ENCODE results near the gene KRT7.

KRT7 gene

GRCh38 chr12:52232674-52233461 lies at the start of gene KRT7:
Gene KRT7, plus strand, starts transcription at chr12:52233243. Its CDS starts 54 bp downstream, at chr12:52233297.
- no peak within 1 kb of the TSS for H3K4me3 ChIP-seq (ENCODE audit: low read length)
- H2AFZ ChIP-seq (ENCODE audit: low read depth, low read length) = no peak within 1 kb of the TSS
- no peak within 1 kb of the TSS for H3K27ac ChIP-seq (ENCODE audit: low read length)
- H3K9ac ChIP-seq (ENCODE audit: low read length) = no peak within 1 kb of the TSS
- H3K79me2 ChIP-seq (ENCODE audit: low read length) = no peaks in the 10 kb centered on the region
- H4K20me1 ChIP-seq (ENCODE audit: insufficient read depth, low read length) = no peaks in the 10 kb centered on the region
- H3K36me3 ChIP-seq (replicated peaks; ENCODE audit: low read depth, low read length) = no peaks in the 10 kb centered on the region
- H3K9me3 ChIP-seq (ENCODE audit: insufficient read depth, low read length) = no peaks in the 10 kb centered on the region
- no peak within 1 kb of the TSS for H3K4me2 ChIP-seq (ENCODE audit: low read length)
- peaks cover 15% of the 10 kb centered on the region for H3K27me3 ChIP-seq (ENCODE audit: low read depth, low read length)
- TF ChIP-seq CTCF (IDR thresholded peaks at IDR 0.05; ENCODE audit: low read depth, low read length) = no peak
- no peak for TF ChIP-seq EZH2phosphoT487 (IDR thresholded peaks at IDR 0.05; ENCODE audit: low read depth)
- H3K4me1 ChIP-seq (ENCODE audit: low read length) = no peaks in the 10 kb centered on the region

GRCh38 chr12:52183544-52183910 lies 49.5 kb upstream of the KRT7 start:
- no peak for TF ChIP-seq EZH2phosphoT487 (IDR thresholded peaks at IDR 0.05; ENCODE audit: low read depth)
- TF ChIP-seq CTCF (IDR thresholded peaks at IDR 0.05; ENCODE audit: low read depth, low read length) = no peak
- Histone ChIP-seq H3K9ac (ENCODE audit: low read length) (no peak overlapping the region), H3K4me1 (ENCODE audit: low read length) (no peaks in the 10 kb centered on the region), H3K36me3 (replicated peaks; ENCODE audit: low read depth, low read length) (no peaks in the 10 kb centered on the region), H3K9me3 (ENCODE audit: insufficient read depth, low read length) (no peaks in the 10 kb centered on the region), H3K4me2 (ENCODE audit: low read length) (no peak overlapping the region), H4K20me1 (ENCODE audit: insufficient read depth, low read length) (no peaks in the 10 kb centered on the region), H3K4me3 (ENCODE audit: low read length) (no peak overlapping the region), H3K27me3 (ENCODE audit: low read depth, low read length) (no peaks in the 10 kb centered on the region), H3K79me2 (ENCODE audit: low read length) (no peaks in the 10 kb centered on the region), H2AFZ (ENCODE audit: low read depth, low read length) (no peak overlapping the region), H3K27ac (ENCODE audit: low read length) (no peak overlapping the region)

GRCh38 chr12:52183971-52184370 lies 49.1 kb upstream of the KRT7 start:
- no peaks in the 10 kb centered on the region for H3K4me1 ChIP-seq (ENCODE audit: low read length)
- H3K4me2 ChIP-seq (ENCODE audit: low read length) = no peak overlapping the region
- H4K20me1 ChIP-seq (ENCODE audit: insufficient read depth, low read length) = no peaks in the 10 kb centered on the region
- H3K79me2 ChIP-seq (ENCODE audit: low read length) = no peaks in the 10 kb centered on the region
- H3K27me3 ChIP-seq (ENCODE audit: low read depth, low read length) = no peaks in the 10 kb centered on the region
- H3K4me3 ChIP-seq (ENCODE audit: low read length) = no peak overlapping the region
- no peak overlapping the region for H3K27ac ChIP-seq (ENCODE audit: low read length)
- no peak for TF ChIP-seq CTCF (IDR thresholded peaks at IDR 0.05; ENCODE audit: low read depth, low read length)
- TF ChIP-seq EZH2phosphoT487 (IDR thresholded peaks at IDR 0.05; ENCODE audit: low read depth) = no peak
- H3K9ac ChIP-seq (ENCODE audit: low read length) = no peak overlapping the region
- no peaks in the 10 kb centered on the region for H3K9me3 ChIP-seq (ENCODE audit: insufficient read depth, low read length)
- H2AFZ ChIP-seq (ENCODE audit: low read depth, low read length) = no peak overlapping the region
- H3K36me3 ChIP-seq (replicated peaks; ENCODE audit: low read depth, low read length) = no peaks in the 10 kb centered on the region

GRCh38 chr12:52184813-52185212 lies 48.2 kb upstream of the KRT7 start:
- H3K27me3 ChIP-seq (ENCODE audit: low read depth, low read length) = peaks cover under 1% of the 10 kb centered on the region; the same call in 1 of the 2 replicates
- no peak overlapping the region for H3K27ac ChIP-seq (ENCODE audit: low read length)
- no peak overlapping the region for H2AFZ ChIP-seq (ENCODE audit: low read depth, low read length)
- no peaks in the 10 kb centered on the region for H3K36me3 ChIP-seq (replicated peaks; ENCODE audit: low read depth, low read length)
- H4K20me1 ChIP-seq (ENCODE audit: insufficient read depth, low read length) = no peaks in the 10 kb centered on the region
- no peaks in the 10 kb centered on the region for H3K9me3 ChIP-seq (ENCODE audit: insufficient read depth, low read length)
- no peak for TF ChIP-seq CTCF (IDR thresholded peaks at IDR 0.05; ENCODE audit: low read depth, low read length)
- TF ChIP-seq EZH2phosphoT487 (IDR thresholded peaks at IDR 0.05; ENCODE audit: low read depth) = no peak
- H3K4me2 ChIP-seq (ENCODE audit: low read length) = no peak overlapping the region
- H3K4me3 ChIP-seq (ENCODE audit: low read length) = no peak overlapping the region
- no peak overlapping the region for H3K9ac ChIP-seq (ENCODE audit: low read length)
- H3K4me1 ChIP-seq (ENCODE audit: low read length) = no peaks in the 10 kb centered on the region
- H3K79me2 ChIP-seq (ENCODE audit: low read length) = no peaks in the 10 kb centered on the region

Data from OCI-LY3 (cell line).